ENCODE measurements around the gene SECTM1.

DNA sequence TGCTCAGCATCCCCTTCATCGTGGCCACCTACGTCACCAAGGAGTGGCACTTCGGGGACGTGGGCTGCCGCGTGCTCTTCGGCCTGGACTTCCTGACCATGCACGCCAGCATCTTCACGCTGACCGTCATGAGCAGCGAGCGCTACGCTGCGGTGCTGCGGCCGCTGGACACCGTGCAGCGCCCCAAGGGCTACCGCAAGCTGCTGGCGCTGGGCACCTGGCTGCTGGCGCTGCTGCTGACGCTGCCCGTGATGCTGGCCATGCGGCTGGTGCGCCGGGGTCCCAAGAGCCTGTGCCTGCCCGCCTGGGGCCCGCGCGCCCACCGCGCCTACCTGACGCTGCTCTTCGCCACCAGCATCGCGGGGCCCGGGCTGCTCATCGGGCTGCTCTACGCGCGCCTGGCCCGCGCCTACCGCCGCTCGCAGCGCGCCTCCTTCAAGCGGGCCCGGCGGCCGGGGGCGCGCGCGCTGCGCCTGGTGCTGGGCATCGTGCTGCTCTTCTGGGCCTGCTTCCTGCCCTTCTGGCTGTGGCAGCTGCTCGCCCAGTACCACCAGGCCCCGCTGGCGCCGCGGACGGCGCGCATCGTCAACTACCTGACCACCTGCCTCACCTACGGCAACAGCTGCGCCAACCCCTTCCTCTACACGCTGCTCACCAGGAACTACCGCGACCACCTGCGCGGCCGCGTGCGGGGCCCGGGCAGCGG lies 41.2 kb upstream of the SECTM1 start:
- TF ChIP-seq RARB (CRISPR knock-in tag; IDR thresholded peaks at IDR 0.05) = no peak
- no peak for TF ChIP-seq ZNF8 (CRISPR knock-in tag; IDR thresholded peaks at IDR 0.05)
- TF ChIP-seq ZNF565 (CRISPR knock-in tag; conservative IDR thresholded peaks at IDR 0.05; ENCODE audit: low read depth) = no peak
